PFSK-1 (cell line): ENCODE data around the gene RNFT2.

Experiments
- FOXP2 ChIP-seq: optimal IDR thresholded peaks from 2 replicates; pipeline ENCODE3; 2011; ENCODE audit warnings: borderline replicate concordance, control low read depth, inconsistent platforms; ENCODE audit not compliant: insufficient read depth; ENCODE audit errors: extremely low read length, extremely low read depth
- POLR2AphosphoS5 ChIP-seq: IDR thresholded peaks from 2 replicates; pipeline ENCODE4 v1.6.1; 2012; ENCODE audit warnings: low read depth, mild to moderate bottlenecking, control low read depth, low read length, moderate library complexity
- REST ChIP-seq, 2 experiments: IDR thresholded peaks; 2 replicates each; pipeline versions ENCODE4 v1.6.1 to v1.8.0; 2011 to 2012; ENCODE audit warnings: low read depth in 2 of 2, low read length in 2 of 2, control low read depth in 1 of 2, inconsistent platforms in 1 of 2, mild to moderate bottlenecking in 1 of 2, moderate library complexity in 1 of 2; ENCODE audit not compliant: insufficient read depth in 1 of 2
- SIN3A ChIP-seq: IDR thresholded peaks from 2 replicates; pipeline ENCODE4 v1.6.1; 2012; ENCODE audit warnings: mild to moderate bottlenecking, low read length, moderate library complexity, borderline replicate concordance; ENCODE audit not compliant: insufficient read depth
- TAF1 ChIP-seq: IDR thresholded peaks from 2 replicates; pipeline ENCODE4 v1.6.1; 2012; ENCODE audit warnings: low read length, control low read depth, borderline replicate concordance; ENCODE audit not compliant: insufficient read depth

Gene RNFT2

DNA sequence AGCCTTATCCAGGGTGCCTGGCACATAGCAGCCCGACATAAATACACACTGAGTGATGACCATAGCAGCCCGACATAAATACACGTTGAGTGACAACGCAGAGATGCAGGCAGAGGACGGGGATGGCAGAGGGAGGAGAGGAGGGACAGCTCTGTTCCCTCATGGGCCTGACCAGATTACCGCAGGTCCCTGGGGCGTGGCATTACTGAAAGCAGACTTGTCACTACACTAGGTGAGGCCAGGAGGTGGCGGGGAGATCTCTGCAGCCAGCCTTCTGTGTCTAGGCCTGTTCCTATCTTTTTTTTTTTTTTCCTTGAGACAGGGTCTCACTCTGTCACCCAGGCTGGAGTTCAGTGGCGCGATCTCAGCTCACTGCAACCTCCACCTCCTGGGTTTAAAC is 74.1 kb downstream of the RNFT2 start:
- TF ChIP-seq REST (IDR thresholded peaks at IDR 0.05; ENCODE audit: insufficient read depth in 1 of 2, low read depth in 2 of 2, low read length in 2 of 2): no peak
- TF ChIP-seq FOXP2: no peak
- TF ChIP-seq POLR2AphosphoS5: no peak
- TF ChIP-seq SIN3A: no peak

DNA sequence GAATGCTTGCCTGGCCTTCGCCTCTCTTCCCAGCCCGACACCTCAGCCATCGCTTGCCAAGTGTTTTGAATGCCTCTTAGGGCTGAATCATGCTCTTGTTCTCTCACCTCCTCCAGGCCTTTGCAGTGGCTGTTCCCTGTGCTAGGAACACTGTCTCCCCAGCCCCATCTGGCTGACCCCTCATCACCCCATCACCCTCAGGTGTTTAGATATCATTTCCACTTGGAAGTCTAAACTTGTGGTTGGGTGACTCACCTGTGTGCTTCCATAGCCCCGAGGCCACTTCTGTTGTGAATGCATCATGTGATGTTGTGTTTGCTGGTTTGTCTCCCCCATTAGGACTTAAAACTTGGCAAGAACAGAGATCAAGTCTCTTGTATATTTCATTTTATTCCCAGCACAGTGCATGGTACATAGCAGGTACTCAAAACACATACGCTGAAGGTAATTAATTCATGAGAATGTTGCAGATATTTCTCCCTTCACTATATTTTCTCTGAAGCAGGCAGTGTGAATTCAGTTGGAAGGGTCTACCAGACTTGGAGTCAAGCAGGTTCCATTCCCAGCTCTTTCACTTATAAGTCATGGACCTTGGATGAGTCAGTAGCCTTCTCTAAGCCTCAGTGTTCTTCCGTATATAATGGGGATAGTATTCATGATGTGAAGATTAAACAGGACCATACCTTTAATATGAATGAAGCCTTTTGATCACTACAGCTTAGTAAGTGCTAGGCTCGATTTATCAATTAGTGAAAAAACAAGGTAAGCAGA is 75.3 kb downstream of the RNFT2 start:
- TF ChIP-seq POLR2AphosphoS5 (no peak), TAF1 (no peak), SIN3A (no peak), FOXP2 (no peak), REST (IDR thresholded peaks at IDR 0.05; ENCODE audit: insufficient read depth in 1 of 2, low read depth in 2 of 2, low read length in 2 of 2) (no peak)

- TF ChIP-seq POLR2AphosphoS5: peak; percentile 32; the same call in 1 of the 2 replicates
- TF ChIP-seq FOXP2: no peak
- TF ChIP-seq TAF1: no peak
- peak; percentile 71 to 88; a peak in 3 of 4 replicates for TF ChIP-seq REST (IDR thresholded peaks at IDR 0.05; ENCODE audit: insufficient read depth in 1 of 2, low read depth in 2 of 2, low read length in 2 of 2)
- 0 out of 2 replicates have a peak, but pooled peaks have one; percentile 28 for TF ChIP-seq SIN3A
These were observed 80.3 kb downstream of the RNFT2 start for GRCh38 chr12:116818341-116818856.

DNA sequence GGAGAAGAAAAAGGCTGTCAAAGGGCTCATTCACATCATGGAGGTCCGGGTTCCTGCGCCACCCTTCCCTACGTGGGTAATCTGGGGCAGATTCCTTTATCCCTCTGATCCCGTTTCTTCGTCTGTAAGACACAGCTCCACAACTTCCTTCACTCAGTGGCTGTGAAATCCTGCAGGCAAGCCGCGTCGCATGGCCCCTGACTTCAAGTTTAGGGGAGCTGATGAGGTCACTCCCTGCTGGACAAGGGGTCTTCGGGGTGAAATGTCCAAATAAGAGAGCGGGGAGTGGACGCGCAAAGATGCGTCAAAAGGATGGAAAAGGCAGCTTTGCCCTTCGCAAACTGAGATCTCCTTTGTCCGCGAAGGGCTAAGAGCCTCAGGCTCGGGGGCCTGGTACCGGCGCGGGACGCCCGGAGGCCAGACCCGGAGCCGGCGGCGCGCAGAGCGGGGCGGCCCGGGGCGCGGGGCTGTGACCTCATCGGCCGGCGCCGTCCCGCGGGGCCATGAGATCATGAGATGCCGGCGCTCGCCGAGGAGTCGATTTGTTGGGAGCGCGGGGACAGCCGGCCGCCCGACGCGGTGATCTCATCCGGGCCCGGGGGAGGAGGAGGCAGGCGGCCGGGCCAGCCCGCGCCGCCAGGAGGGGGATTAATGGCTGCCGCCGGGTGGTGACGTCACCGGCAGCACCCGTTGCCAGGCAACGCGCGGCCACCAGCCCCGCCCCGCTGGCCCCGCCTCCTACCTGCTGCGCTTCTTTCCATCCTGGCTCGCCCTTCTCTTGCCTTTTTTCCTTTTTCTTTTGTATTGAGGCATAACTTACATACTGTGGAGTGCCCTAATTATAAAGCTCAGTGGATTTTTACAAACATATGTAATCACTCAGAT is 81.1 kb downstream of the RNFT2 start:
- peak; percentile 63; the same call in 1 of the 2 replicates for TF ChIP-seq TAF1
- peak; percentile 62; the same call in 1 of the 2 replicates for TF ChIP-seq POLR2AphosphoS5
- peak; percentile 46; the same call in 1 of the 2 replicates for TF ChIP-seq SIN3A
- peak; percentile 40 for TF ChIP-seq FOXP2
- peak in 1 of 2 experiments; percentile 32; a peak in 1 of 4 replicates for TF ChIP-seq REST (IDR thresholded peaks at IDR 0.05; ENCODE audit: insufficient read depth in 1 of 2, low read depth in 2 of 2, low read length in 2 of 2)
